Activated CD4-positive, alpha-beta T cell treated with anti-CD3 and anti-CD28 coated beads for 36 hours (primary cell): ENCODE data around the gene RPL19. TPM values are rescaled to one million over a fixed set of nuclear protein-coding genes. Genes with fewer than 3 reads are reported as not detected.
"Not testable (repeated sequence)": the region's sequence is repeated elsewhere in the genome, so short reads cannot be mapped to it uniquely, and the experiment has no call there.

Experiments
- ATAC-seq: fragments of 200-7000 bp; cut with Tn5 transposase; one replicate; pipeline ENCODE4 v1.10.0; 2021; ENCODE audit warnings: mild to moderate bottlenecking, moderate library complexity
- CTCF ChIA-PET: fragments of 350-600 bp; sonication (Branson Sonifier 250); formaldehyde crosslinking; loops from one replicate; lab custom pipeline; 2021; ENCODE audit warnings: antibody characterized with exemption; lab: Charles Lee
- POLR2A ChIA-PET: fragments of 350-600 bp; sonication (Branson Sonifier 250); formaldehyde crosslinking; loops from one replicate; lab custom pipeline; 2021; ENCODE audit warnings: antibody characterized with exemption, inconsistent platforms; lab: Charles Lee
- DNase-seq: peaks from one replicate; pipeline ENCODE4 v3.0.0-alpha.2; 2020
- H3K27ac Mint-ChIP-seq: one replicate; pipeline ENCODE4 v1.8.0; 2021; ENCODE audit warnings: mixed read lengths
- H3K27me3 Mint-ChIP-seq: one replicate; pipeline ENCODE4 v1.8.0; 2021; ENCODE audit warnings: mixed read lengths
- H3K36me3 Mint-ChIP-seq: one replicate; pipeline ENCODE4 v1.8.0; 2021; ENCODE audit warnings: low read depth, mixed read lengths
- H3K4me1 Mint-ChIP-seq: one replicate; pipeline ENCODE4 v1.8.0; 2021; ENCODE audit warnings: mixed read lengths
- H3K4me3 Mint-ChIP-seq: one replicate; pipeline ENCODE4 v1.8.0; 2021; ENCODE audit warnings: mild to moderate bottlenecking, moderate library complexity, mixed read lengths
- H3K9me3 Mint-ChIP-seq: one replicate; pipeline ENCODE4 v1.8.0; 2021; ENCODE audit warnings: low read depth, mixed read lengths
- intact Hi-C, 2 experiments: fragments of 100-400 bp; cut with DNase I in 1 of 2; cut with micrococcal nuclease in 1 of 2; formaldehyde crosslinking; loops; one replicate each; pipeline versions ENCODE4 v1.14.2 to v1.15.1; 2022 to 2024; cut with DNase I, micrococcal nuclease
- total RNA-seq, 2 experiments: library from RNA; stranded (reverse); gene quantifications; one replicate each; pipeline ENCODE4 v1.2.3, GENCODE V29; 2021

Gene RPL19
- total RNA-seq, 2 experiments from 2014 or later: 2,801 to 2,985 TPM

DNA sequence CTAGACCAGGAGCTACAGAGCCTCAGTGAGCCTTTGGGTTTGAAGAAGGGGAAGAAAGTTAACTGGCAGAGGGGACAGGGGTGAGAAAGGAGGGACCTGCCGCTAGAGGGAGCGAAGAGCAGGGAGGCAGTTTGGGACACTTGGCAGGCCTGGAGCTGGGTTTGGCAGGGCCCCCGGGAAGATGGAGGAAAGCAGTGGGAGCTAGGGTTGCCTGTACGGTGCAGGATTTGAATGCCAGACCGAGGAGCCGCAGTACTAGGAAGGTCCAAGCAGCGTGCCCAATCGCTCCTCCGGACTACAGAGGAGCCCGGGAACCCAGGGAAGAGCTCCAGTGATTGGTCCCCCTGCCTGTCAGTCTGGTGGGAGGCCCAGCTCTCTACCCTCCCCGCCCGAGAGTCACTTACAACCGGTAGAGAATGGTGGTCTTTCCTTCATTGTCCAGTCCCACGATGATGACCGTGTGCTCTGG lies 35.4 kb upstream of the RPL19 start:
- POLR2A ChIA-PET: interaction anchor here (0.5 to 1.3 kb wide), 10 partner anchors 10 to 841 kb away, joined by 3 to 6 read pairs (median 3); no protein-coding TSS in a partner anchor

DNA sequence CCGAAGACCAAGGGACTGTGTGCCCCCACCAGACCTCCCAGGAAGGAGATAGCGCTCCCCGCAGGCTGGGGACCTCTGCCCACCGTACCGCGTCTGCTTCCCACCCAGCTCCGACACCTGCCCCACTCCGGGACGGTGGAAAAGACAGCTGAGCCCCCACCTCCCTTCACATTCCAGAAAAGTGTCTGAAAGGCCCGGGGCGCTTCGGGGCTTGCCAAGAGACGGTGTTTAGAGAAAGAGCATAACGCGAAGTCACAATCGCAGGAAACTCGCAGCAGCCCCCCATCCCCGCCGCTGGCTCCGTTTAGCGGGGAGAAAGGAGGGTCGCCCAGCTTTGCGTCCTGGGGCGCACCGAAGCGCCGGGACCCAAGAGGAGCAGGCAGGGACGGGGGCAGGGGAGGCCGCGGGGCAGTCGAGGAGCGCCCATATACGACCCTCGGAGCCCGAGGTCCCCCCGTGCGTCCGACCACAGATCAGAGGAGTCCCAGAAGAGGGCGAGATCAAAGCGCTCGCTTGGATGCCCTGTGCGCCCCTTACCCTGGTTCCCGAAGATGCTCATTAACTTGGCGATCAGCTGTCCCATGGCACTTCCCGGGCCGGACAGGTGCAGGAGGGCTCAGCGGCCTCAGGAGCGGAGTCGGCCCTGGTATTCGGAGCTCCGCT lies 34.8 kb upstream of the RPL19 start:
- ATAC-seq (no peak), DNase-seq (no peak)
- intact Hi-C loops: loop anchor here (1.0 to 5.0 kb wide), 4 partner anchors 10 to 79 kb away; no protein-coding TSS in a partner anchor
- Mint-ChIP-seq H3K4me1 (peaks cover 24% of the 10 kb centered on the region), H3K4me3 (peak overlapping the region; percentile 85), H3K36me3 (no peaks in the 10 kb centered on the region), H3K9me3 (no peaks in the 10 kb centered on the region), H3K27me3 (peaks cover 24% of the 10 kb centered on the region), H3K27ac (peak overlapping the region; percentile 76)
- ChIA-PET POLR2A (interaction anchor here (0.5 to 2.6 kb wide), 11 partner anchors 11 to 841 kb away, joined by 3 to 9 read pairs (median 3); no protein-coding TSS in a partner anchor), CTCF (interaction anchor here (0.6 to 3.8 kb wide), 45 partner anchors 10 to 1355 kb away, joined by 3 to 79 read pairs (median 4); partner anchors contain the start of genes PLXDC1, RPL19 and RPL23)

More for the DNA sequence above, 35.4 kb upstream of the RPL19 start:
- peak; percentile 96 for ATAC-seq
- Mint-ChIP-seq H3K9me3 (no peaks in the 10 kb centered on the region), H3K4me1 (peaks cover 24% of the 10 kb centered on the region), H3K4me3 (peak overlapping the region; percentile 85), H3K36me3 (no peaks in the 10 kb centered on the region), H3K27ac (peak overlapping the region; percentile 76), H3K27me3 (peaks cover 24% of the 10 kb centered on the region)
- intact Hi-C loops: loop anchor here (1.0 to 5.0 kb wide), 5 partner anchors 10 to 80 kb away; no protein-coding TSS in a partner anchor
- DNase-seq: peak; percentile 86
- CTCF ChIA-PET: interaction anchor here (0.6 to 3.8 kb wide), 47 partner anchors 10 to 1355 kb away, joined by 3 to 79 read pairs (median 4); partner anchors contain the start of genes PLXDC1, RPL19 and RPL23

DNA sequence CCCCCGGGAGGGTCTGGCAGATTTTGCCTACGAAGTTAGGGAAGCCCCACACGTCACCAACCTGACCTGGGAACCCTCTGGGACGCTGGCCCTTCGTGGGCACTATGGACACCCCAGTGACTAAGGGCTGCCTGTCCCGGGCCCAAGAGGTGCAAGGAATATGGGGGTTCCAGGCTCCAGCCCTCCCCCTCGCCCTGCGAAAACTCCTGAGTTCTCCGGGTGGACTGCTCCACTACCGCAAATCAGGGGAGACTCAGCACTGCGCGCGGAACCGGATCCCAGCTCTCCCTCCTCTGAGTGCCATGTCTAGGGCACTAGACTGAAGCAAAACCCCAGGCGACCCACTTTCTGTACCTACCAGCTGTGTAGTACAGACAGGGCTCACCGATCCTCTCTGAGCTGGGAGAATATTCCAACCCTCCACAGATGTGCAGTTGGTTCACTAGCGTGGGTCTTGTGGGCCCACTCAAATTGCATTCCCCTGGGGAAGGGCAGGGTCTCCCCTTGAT lies 34.2 kb upstream of the RPL19 start, which contains the start of gene ARL5C:
Gene ARL5C, minus strand, starts transcription at position 321 of the 509 bp plus-strand sequence. CDS start 401 bp downstream, outside the sequence.
- POLR2A ChIA-PET: interaction anchor here (2.6 kb wide), 1 partner anchor 13 kb away, joined by 9 read pairs; no protein-coding TSS in a partner anchor
- DNase-seq: no peak
- ATAC-seq: no peak
- intact Hi-C loops: loop anchor here (1.0 to 5.0 kb wide), 4 partner anchors 9 to 79 kb away; no protein-coding TSS in a partner anchor
- Mint-ChIP-seq H3K9me3 (no peaks in the 10 kb centered on the region), H3K36me3 (no peaks in the 10 kb centered on the region), H3K27me3 (peaks cover 24% of the 10 kb centered on the region), H3K4me1 (peaks cover 24% of the 10 kb centered on the region), H3K4me3 (peak within 1 kb of the TSS; percentile 85), H3K27ac (peak within 1 kb of the TSS; percentile 76)
- CTCF ChIA-PET: interaction anchor here (0.5 to 3.8 kb wide), 12 partner anchors 9 to 298 kb away, joined by 3 to 76 read pairs (median 4); no protein-coding TSS in a partner anchor

DNA sequence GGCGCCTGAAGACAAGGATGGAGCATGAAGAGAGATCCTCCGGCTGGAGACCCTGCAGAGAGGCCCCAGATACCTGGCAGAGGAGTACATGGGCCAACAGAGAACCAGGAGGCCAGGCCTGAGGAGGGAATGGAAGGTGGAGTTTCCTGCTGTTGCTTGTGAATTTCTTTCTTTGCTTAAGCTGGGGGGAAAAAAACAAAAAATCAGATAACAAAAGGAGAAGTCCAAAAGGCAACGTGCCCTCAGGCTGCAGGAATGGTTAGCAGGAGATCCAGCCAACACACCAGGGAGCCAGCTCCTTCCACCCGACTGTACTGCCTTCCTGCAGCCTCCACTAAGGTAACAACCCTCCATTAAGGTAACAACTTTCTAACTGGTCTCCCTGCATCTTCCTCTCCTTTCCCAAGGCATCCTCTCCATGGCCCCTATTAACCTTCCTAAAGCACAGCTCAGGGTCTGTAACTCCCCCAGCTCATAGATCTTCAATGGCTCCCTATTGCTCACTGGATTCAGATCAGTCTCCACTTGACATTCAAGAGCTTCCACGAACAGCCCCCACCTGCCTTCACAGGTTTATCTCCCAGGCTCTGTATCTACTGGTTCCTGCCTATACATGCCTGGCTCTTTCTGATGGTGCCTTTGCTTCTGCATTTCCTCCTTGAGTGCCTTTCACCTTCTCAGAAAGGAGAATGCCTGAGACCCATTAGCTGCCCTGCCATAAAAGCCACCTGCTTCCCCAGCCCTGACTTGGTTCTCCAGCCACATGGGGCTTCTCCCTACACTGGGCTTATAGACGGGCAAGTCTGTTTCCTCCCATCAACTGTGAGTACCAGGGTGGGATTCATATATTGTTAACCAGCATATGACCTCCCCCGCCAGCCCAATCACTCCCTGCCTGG lies 33.4 kb upstream of the RPL19 start:
- Mint-ChIP-seq H3K9me3 (no peaks in the 10 kb centered on the region), H3K36me3 (no peaks in the 10 kb centered on the region), H3K27me3 (peaks cover 24% of the 10 kb centered on the region), H3K4me3 (no peak overlapping the region), H3K27ac (no peak overlapping the region), H3K4me1 (peaks cover 24% of the 10 kb centered on the region)
- intact Hi-C loops: loop anchor here in 1 of 2 experiments (5.0 kb wide), 1 partner anchor 71 kb away; no protein-coding TSS in a partner anchor
- DNase-seq (no peak), ATAC-seq (no peak)
- CTCF ChIA-PET: interaction anchor here (0.5 to 3.8 kb wide), 12 partner anchors 8 to 313 kb away, joined by 3 to 76 read pairs (median 4); partner anchors contain the start of gene RPL23
- POLR2A ChIA-PET: interaction anchor here (0.6 to 2.6 kb wide), 2 partner anchors 13 to 328 kb away, joined by 6 to 9 read pairs; no protein-coding TSS in a partner anchor

DNA sequence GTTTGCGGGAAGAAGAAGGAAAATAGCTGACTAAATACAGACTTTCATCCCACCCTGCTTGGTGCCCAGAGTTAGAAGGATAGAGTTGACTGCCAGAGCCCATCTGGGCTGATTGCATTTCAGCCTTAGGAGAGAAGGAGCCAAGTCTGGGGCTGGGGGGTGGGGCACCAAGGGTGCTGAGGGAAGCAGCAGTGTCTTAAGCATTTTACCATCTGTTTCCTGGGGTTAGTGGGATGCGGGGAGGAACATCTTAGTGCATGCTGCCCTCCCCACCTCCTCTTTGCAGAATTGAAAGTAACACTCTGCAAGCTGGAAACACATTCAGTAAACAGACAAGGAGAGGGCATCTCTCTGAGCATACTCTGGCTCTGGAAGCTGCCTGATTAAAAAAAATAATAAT lies 32.6 kb upstream of the RPL19 start:
- no peak overlapping the region for H3K4me3 Mint-ChIP-seq
- no peak for ATAC-seq
- H3K9me3 Mint-ChIP-seq: no peaks in the 10 kb centered on the region
- no peaks in the 10 kb centered on the region for H3K36me3 Mint-ChIP-seq
- DNase-seq: no peak
- CTCF ChIA-PET: interaction anchor here (1.1 to 3.8 kb wide), 9 partner anchors 14 to 290 kb away, joined by 3 to 49 read pairs (median 3); no protein-coding TSS in a partner anchor
- POLR2A ChIA-PET: interaction anchor here (2.6 kb wide), 1 partner anchor 14 kb away, joined by 9 read pairs; no protein-coding TSS in a partner anchor
- peaks cover 24% of the 10 kb centered on the region for H3K27me3 Mint-ChIP-seq
- intact Hi-C loops: loop anchor here in 1 of 2 experiments (5.0 kb wide), 1 partner anchor 70 kb away; no protein-coding TSS in a partner anchor
- H3K27ac Mint-ChIP-seq: no peak overlapping the region
- peaks cover 24% of the 10 kb centered on the region for H3K4me1 Mint-ChIP-seq

DNA sequence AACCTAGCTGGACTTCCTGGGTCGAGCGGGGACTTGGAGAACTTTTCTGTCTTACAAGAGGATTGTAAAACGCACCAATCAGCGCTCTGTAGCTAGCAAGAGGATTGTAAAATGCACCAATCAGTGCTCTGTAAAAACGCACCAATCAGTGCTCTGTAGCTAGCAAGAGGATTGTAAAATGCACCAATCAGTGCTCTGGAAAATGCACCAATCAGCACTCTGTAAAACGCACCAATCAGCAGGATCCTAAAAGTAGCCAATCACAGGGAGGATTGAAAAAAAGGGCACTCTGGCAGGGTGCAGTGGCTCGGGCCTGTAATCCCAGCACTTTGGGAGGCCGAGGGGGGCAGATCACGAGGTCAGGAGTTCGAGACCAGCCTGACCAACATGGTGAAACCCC lies 31.6 kb upstream of the RPL19 start:
- peaks cover 24% of the 10 kb centered on the region for H3K27me3 Mint-ChIP-seq
- not testable (repeated sequence) for H3K27ac Mint-ChIP-seq, H3K36me3 Mint-ChIP-seq, H3K9me3 Mint-ChIP-seq, DNase-seq, ATAC-seq, H3K4me3 Mint-ChIP-seq
- intact Hi-C loops: loop anchor here in 1 of 2 experiments (5.0 kb wide), 1 partner anchor 69 kb away; no protein-coding TSS in a partner anchor
- H3K4me1 Mint-ChIP-seq: peaks cover 28% of the 10 kb centered on the region
- ChIA-PET POLR2A (interaction anchor here (0.6 kb wide), 1 partner anchor 23 kb away, joined by 3 read pairs; no protein-coding TSS in a partner anchor), CTCF (interaction anchor here (0.6 to 2.1 kb wide), 4 partner anchors 15 to 126 kb away, joined by 3 to 11 read pairs (median 4); partner anchors contain the start of gene RPL19)

DNA sequence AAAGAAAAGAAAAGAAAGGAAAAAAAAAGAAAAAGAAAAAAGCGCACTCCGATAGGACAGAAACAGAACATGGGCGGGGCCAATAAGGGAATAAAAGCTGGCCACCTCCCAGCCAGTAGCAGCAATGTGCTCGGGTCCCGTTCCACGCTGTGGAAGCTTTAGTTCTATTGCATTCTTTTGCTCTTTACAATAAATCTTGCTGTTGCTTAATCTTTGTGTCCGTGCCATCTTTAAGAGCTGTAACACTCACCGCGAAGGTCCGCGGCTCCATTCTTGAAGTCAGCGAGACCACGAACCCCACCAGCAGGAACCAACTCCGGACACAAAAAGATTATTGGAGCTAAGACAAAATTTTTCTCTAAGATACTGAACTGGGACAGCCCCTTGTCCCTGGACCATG lies 31.0 kb upstream of the RPL19 start:
- Mint-ChIP-seq H3K4me3 (no peak overlapping the region), H3K27ac (no peak overlapping the region), H3K27me3 (peaks cover 24% of the 10 kb centered on the region), H3K9me3 (no peaks in the 10 kb centered on the region), H3K4me1 (peaks cover 26% of the 10 kb centered on the region), H3K36me3 (no peaks in the 10 kb centered on the region)
- POLR2A ChIA-PET: interaction anchor here (0.6 kb wide), 2 partner anchors 23 to 882 kb away, joined by 3 to 4 read pairs; no protein-coding TSS in a partner anchor
- intact Hi-C loops: loop anchor here in 1 of 2 experiments (5.0 kb wide), 1 partner anchor 68 kb away; no protein-coding TSS in a partner anchor
- ATAC-seq (no peak), DNase-seq (no peak)
- CTCF ChIA-PET: interaction anchor here (0.9 to 1.6 kb wide), 2 partner anchors 31 to 69 kb away, joined by 3 to 4 read pairs; partner anchors contain the start of gene RPL19

DNA sequence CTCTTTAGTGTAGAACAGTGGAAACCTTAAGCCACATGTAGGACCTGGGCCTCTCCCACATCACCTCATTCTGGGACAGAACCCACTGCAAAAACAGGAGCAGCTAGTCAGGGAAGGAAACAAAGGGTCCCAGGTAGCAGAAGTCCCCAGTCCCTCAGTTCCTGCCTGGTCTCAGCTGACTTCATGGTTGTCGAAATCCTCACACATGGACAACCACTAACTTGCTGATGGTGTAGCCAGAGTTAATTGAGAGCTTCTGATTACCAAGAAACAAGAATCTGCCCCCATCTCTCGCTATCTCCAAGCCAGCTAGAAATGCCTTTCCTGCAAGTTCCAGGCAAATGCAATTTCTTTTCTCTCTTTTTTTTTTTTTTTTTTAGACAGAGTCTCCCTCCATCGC lies 30.6 kb upstream of the RPL19 start:
- DNase-seq (no peak), ATAC-seq (no peak)
- ChIA-PET POLR2A (interaction anchor here (0.6 kb wide), 2 partner anchors 30 to 881 kb away, joined by 3 to 4 read pairs; partner anchors contain the start of gene RPL19), CTCF (interaction anchor here (1.6 kb wide), 1 partner anchor 68 kb away, joined by 4 read pairs; no protein-coding TSS in a partner anchor)
- Mint-ChIP-seq H3K27ac (no peak overlapping the region), H3K36me3 (no peaks in the 10 kb centered on the region), H3K9me3 (no peaks in the 10 kb centered on the region), H3K4me3 (no peak overlapping the region), H3K4me1 (peaks cover 23% of the 10 kb centered on the region), H3K27me3 (peaks cover 23% of the 10 kb centered on the region)
- intact Hi-C loops: loop anchor here in 1 of 2 experiments (5.0 kb wide), 1 partner anchor 68 kb away; no protein-coding TSS in a partner anchor

DNA sequence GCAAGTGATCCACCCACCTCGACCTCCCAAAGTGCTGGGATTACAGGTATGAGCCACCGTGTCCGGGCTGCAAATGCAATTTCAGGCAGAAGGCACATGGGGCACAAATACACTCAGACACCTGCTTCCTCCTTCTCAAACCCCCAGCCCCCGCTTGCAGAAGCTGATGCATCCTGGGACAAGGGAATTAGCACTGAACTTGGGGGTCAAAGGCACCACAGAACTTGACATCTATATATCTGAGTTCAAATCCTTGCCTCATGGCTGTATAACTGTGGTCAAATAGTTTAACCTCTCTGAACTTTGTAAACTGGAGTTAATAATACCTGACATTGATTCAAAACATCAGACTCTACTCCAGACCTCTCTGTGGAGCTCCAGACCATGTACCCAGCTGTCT lies 30.0 kb upstream of the RPL19 start:
- no peak for DNase-seq
- Mint-ChIP-seq H3K4me1 (peaks cover 19% of the 10 kb centered on the region), H3K27ac (no peak overlapping the region), H3K36me3 (no peaks in the 10 kb centered on the region), H3K27me3 (peaks cover 18% of the 10 kb centered on the region), H3K4me3 (no peak overlapping the region), H3K9me3 (no peaks in the 10 kb centered on the region)
- intact Hi-C loops: no loop called here
- ATAC-seq: no peak
- ChIA-PET POLR2A (interaction anchor here (0.6 kb wide), 1 partner anchor 30 kb away, joined by 3 read pairs; the partner anchor contains the start of gene RPL19), CTCF (interaction anchor here (0.6 to 1.6 kb wide), 3 partner anchors 68 to 478 kb away, joined by 3 to 4 read pairs (median 4); no protein-coding TSS in a partner anchor)
